ENCODE results near the gene LRRC8B.
A peak's percentile ranks its signal among the peaks of the same experiment; 100 is the strongest.
"Not testable (repeated sequence)": the region's sequence is repeated elsewhere in the genome, so short reads cannot be mapped to it uniquely, and the experiment has no call there.

The LRRC8B gene

GRCh38 chr1:89525169-89525855 is 683 bp downstream of the LRRC8B start:
- peak; percentile 55 for DNase-seq

- no peak for DNase-seq
Measured at GRCh38 chr1:89527256-89527655, 2.6 kb downstream of the LRRC8B start.

- no peak for DNase-seq
Measured at GRCh38 chr1:89527750-89528381, 3.2 kb downstream of the LRRC8B start.

GRCh38 chr1:89528382-89528780 is 3.8 kb downstream of the LRRC8B start:
- DNase-seq = no peak

- no peak for DNase-seq
Measured at GRCh38 chr1:89529196-89529595, 4.6 kb downstream of the LRRC8B start.

- no peak for DNase-seq
Measured at GRCh38 chr1:89530444-89531089, 5.9 kb downstream of the LRRC8B start.

- no peak for DNase-seq
Measured at GRCh38 chr1:89531480-89532139, 7.0 kb downstream of the LRRC8B start.

GRCh38 chr1:89532228-89532627 is 7.6 kb downstream of the LRRC8B start:
- DNase-seq = no peak

GRCh38 chr1:89532866-89533265 is 8.2 kb downstream of the LRRC8B start:
- DNase-seq = no peak

GRCh38 chr1:89535537-89535936 is 10.9 kb downstream of the LRRC8B start:
- DNase-seq = no peak

- no peak for DNase-seq
Measured at GRCh38 chr1:89536555-89537341, 12.1 kb downstream of the LRRC8B start.

- DNase-seq = peak; percentile 7
Measured at GRCh38 chr1:89538361-89538760, 13.7 kb downstream of the LRRC8B start.

GRCh38 chr1:89539128-89539527 is 14.5 kb downstream of the LRRC8B start:
- no peak for DNase-seq

GRCh38 chr1:89540406-89540970 is 15.9 kb downstream of the LRRC8B start:
- no peak for DNase-seq

- no peak for DNase-seq
Measured at GRCh38 chr1:89542345-89542744, 17.7 kb downstream of the LRRC8B start.

- DNase-seq = not testable (repeated sequence)
Measured at GRCh38 chr1:89543632-89544031, 19.0 kb downstream of the LRRC8B start.

GRCh38 chr1:89545264-89546038 is 20.8 kb downstream of the LRRC8B start:
- DNase-seq = no peak

GRCh38 chr1:89546082-89546889 is 21.7 kb downstream of the LRRC8B start:
- DNase-seq = no peak

- DNase-seq = no peak
Measured at GRCh38 chr1:89546934-89547562, 22.4 kb downstream of the LRRC8B start.

GRCh38 chr1:89547563-89548116 is 23.0 kb downstream of the LRRC8B start:
- no peak for DNase-seq
